H1 (cell line): ENCODE results near the gene VWA5A.

ENCODE experiments used
- CHD2 ChIP-seq: IDR thresholded peaks from 2 replicates; pipeline ENCODE4 v1.6.1; 2012; ENCODE audit warnings: low read length, improper control_type of control experiment
- POLR2A ChIP-seq, 2 experiments: IDR thresholded peaks; 1 replicate in 1 of 2; 2 replicates in 1 of 2; pipeline ENCODE4 v1.6.1; 2011; ENCODE audit warnings: low read depth in 2 of 2, low read length in 2 of 2, mild to moderate bottlenecking in 2 of 2; ENCODE audit errors: control extremely low read depth in 1 of 2

DNA sequence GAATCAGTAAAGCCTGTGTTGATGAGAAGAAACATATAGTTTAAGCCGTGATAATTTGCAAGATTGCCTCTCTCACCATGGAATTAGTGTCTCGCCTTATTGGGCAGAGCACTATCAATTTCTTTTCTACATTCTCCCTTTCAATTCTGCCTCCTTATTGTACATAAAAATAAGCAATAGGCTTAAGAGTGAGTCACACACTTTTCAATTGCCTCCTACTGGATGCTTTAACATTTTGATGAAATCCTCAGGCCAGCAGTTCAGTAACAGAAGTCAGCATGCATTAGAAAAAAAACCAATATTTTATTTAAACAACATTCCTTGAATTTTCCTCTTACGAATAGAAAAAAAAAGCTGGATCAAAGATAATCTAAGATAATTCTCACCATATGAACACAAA is 33.8 kb upstream of the VWA5A start:
- TF ChIP-seq CHD2 (no peak), POLR2A (IDR thresholded peaks at IDR 0.05; ENCODE audit: control extremely low read depth in 1 of 2, low read depth in 2 of 2, low read length in 2 of 2) (no peak)
